HG02798 (cell line): ENCODE measurements around the gene PGC.

Experiments
- ATAC-seq: cut with Tn5 transposase; IDR thresholded peaks from one replicate; pipeline ENCODE4 v1.9.1; 2021; ENCODE audit warnings: mild to moderate bottlenecking; ENCODE audit not compliant: unreplicated experiment, poor library complexity

PGC gene

DNA sequence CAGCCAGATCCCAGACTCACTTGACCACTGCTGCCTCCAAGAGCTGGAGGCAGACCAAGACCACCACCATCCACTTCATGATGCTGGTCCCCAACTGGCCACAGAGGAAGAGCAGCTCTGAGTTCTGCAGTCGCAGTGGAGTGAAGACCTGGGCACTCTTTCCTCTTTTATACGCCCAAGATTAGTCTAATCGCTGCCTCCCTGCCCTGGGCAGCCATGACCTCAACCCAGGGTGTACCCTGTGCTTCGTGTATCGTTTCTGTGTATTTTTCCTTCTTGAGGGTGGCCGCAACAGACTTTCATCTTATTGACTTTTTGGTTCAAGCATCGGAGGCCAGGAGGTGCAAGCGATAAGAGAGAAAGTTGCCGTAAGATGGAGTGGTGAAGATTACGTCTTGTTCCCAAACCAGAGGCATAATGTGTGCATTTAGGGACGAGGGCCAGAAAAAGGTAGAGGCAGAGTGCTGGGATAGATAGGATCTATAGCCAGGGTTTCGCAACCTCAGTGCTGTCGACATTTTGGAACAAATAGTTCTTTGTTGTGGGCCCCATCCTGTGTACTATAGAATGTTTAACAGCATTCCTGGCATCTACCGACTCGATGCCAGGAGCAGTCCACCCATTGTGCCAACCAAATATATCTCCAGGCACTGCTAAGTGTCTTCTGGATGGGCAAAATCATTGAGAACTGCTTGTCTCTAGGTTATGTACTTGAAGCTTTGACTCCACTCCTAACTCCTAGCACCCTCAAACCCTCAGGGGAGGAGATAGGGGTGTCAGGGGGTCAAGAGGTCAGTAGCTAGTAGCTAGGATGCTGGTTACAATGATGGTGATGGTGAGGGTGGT lies at the start of gene PGC:
Gene PGC (minus strand): TSS at position 142 of the 846 bp plus-strand sequence. CDS start 63 bp downstream, at position 79.
- ATAC-seq = no peak

DNA sequence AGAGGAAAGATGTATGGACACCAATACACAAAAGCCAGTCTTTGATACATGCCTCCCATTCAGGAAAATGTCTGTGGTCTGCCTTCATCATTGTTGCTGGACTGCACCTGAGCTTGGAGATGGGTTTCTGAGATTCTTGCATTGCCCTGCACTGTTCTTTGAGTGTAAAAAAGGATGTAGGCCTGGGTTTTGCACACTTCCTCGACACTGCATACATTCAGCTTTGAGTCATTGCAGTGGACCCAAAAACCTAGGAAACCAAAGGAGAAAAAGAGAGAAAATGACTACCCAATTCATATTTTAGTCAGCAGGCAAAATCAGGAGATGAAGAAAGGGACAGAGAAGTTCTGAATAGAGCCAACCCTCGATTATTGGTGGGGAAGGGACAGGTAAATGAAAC lies 49.3 kb upstream of the PGC start:
- ATAC-seq = no peak

DNA sequence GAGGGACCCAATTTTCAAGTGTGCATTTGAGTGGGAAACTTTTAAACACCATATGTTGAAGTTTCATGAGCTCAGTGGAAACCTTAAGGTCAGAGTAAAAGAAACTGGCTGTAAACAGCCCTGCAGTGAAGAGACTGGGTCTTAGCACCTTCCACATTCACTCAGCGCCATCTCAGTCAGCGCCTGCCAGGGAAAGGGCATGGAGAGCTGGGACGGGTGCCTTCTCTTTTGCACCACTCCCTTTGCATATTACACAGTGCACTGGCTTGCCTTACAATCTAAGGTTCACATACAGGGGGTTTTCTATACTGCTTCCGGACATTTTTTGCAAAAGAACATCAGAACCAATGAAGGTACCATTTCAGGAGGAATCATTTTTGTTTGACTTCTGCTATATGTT lies 44.8 kb upstream of the PGC start:
- no peak for ATAC-seq

DNA sequence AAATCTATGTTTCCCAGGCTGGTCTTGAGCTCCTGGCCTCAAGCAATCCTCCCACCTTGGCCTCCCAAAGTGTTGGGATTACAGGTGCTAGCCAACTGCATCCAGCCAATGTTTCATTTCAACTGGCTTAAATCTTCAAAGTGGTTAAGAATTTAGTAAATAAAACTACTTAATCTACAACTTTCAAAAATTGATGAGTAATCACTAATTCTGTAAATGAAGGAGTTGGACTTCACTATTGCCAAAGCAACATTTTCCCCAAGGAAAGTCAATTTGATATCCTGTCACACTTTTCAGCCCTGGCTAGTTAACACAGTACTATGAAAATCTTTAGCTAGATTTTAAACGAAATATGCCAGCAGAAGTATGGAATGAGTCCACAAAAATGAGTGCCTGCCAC lies 44.1 kb upstream of the PGC start:
- no peak for ATAC-seq

DNA sequence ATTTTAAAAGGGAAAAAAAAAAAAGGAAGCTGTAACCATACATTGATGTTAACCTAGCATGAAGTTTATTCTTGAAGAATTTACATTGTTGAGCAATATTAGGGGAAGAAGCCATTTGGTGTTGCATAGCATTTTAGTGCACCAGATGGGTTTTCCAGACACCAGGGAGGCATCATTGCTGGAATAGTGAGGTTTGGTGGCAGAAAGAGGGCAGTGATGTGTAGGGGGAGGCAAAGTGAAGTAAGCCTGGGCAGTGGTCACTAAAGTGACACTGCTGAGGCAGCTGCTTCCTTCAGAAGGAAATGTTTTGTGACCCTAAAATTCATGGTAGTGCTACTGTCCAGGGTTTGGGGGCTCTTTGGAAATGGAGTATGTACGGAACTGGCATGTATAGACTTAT lies 42.8 kb upstream of the PGC start:
- no peak for ATAC-seq

DNA sequence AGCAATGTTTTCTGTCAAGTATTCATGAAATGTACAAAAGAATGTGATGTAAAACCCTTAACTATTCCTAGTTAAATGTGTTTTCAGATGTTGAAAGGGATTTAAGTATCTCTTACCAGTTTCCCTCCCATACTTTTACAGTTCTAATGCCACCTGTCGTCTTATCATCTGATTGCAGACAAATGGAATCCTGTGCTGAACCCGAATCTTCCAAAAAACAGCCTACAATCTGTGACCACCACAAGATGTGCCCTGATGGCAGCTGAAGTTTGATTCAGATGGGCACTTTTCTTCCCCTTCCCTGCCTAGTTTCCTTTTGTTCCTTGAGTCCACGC lies 42.2 kb upstream of the PGC start:
- no peak for ATAC-seq

DNA sequence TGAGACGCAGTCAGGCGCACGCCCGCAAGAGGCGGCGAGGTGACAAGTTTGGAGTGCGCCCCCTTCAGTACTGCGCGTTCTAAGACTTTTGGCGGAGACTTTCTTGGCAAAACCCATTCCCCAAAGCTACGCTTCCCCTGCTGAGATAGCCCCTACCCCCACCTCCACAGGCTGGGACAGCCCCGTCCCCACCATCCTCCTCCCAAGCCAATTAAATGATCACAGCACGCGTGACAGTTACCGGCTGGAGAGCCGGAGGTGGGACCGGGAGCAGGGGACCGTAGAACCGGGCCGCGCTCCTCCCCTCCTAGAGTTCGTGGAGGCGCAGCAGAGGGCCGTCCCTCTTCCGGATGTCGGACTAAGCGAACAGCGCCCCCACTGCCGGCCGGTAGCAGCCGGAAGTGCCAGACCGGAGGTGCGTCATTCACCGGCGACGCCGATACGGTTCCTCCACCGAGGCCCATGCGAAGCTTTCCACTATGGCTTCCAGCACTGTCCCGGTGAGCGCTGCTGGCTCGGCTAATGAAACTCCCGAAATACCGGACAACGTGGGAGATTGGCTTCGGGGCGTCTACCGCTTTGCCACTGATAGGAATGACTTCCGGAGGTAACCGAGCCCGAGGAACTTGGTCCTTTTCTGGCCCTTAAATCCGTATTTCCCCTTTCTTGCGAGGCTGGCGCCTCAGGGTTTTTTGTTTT lies 40.2 kb upstream of the PGC start, which contains the start of gene TOMM6:
Gene TOMM6 (plus strand): TSS at position 476 of the 699 bp plus-strand sequence. CDS start 4 bp downstream, at position 480.
- peak; percentile 86 for ATAC-seq

DNA sequence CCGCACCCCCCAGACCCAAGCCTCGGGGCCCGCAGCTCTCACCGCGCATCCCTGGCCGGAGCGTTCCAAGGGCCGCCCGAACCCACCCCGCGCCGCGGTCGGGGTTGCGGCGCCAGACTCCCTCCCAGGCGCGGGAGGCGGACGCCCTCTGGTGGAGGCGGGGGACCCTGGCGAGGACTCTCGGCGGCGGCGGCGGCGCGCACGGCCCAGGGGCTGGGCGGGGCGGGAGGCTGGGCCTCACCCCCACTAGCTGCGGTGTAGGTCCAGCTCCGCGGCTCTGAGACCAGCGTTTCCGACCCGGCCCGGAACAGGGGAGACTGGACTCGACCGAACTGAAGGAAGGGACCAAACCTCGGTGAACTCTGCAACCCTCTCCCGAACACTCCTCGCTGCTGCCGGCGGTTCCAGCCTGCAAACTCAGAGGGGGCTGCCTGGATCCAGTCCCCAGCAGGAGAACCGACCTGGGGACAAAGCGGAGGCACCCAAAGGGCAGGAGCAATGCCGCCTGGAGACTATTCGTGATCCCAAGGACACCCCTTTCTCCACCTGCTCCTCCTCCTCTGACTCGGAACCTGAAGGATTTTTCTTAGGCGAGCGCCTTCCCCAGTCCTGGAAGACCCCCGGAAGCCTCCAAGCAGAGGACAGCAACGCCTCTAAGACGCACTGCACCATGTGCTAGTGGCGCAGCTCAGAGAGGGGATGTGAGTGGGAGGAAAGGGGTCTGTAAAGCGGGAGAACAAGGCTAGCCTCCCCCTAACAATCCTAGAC lies 39.4 kb upstream of the PGC start:
- peak; percentile 72 for ATAC-seq

DNA sequence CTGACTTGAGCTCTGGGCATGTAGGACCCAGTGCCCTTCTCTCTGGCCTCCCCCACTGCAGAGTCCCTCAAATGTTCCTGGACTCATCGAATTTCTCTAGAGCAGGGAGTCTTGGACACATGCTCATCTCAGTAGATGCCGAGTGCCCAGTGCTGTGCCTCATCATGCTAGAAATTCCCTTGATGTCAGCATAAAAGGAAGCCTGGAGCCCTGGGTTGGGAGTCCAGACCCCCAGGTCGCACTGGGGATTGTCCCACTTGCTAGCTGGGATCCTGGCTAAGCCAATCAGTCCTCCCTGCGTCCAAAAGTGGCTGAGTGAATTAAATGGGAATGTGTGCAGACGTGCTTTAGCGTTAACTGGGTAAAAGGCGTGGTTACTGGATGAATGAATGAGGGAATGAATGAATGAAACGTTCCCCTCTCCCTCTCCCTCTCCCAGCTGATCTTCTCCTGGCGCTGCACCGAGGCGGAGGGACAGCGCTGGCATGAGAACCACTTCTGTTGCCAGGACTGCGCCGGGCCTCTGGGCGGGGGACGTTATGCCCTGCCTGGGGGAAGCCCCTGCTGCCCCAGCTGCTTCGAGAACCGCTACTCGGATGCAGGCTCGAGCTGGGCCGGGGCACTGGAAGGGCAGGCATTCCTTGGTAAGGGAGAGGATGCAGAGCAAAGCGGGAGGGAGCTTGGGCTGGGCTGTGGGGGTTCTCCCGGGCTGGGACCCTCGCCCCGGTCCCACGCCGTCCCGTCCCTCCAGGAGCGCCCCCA lies 38.7 kb upstream of the PGC start:
- no peak for ATAC-seq

DNA sequence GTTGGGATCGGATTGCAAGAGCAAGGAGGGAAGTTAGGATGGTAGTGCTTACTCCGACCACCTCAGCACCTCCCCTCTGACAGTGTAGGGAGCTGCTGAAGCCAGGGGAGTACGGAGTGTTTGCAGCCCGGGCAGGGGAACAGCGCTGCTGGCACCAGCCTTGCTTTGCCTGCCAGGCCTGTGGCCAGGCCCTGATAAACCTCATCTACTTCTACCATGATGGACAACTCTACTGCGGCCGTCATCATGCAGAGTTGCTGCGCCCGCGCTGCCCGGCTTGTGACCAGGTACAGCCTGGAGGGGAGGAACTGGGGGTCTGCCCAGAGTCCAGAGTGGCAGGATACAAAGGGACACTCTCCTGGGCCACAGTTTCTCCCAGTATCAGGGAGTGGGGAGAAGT lies 38.1 kb upstream of the PGC start:
- no peak for ATAC-seq

DNA sequence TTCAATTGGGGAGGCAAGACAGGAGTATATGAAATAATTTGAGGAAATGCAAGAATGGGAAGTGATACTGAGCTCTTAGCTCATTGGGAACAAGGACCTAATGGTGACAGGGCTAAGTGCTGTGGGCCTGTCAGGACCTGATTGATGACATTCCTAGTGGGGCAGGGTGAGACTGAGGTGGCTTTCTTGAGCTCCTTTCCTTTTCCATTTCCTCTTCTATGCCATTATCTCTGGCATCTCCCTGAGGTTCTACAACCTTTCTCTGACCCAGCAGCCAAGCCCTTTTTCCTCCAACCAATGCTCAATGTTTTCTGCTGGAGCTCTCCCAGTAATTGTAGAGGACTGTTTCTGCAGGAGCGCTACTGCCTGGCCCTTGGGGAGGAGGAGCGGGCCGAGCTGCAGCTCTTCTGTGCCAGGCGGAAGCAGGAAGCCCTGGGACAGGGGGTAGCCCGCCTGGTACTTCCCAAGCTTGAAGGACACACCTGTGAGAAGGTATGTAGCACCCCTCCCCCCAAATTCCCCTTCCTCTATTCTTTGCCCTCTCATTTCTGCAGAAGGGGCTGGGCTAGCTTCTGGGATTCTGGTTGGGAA lies 37.5 kb upstream of the PGC start:
- ATAC-seq = no peak

DNA sequence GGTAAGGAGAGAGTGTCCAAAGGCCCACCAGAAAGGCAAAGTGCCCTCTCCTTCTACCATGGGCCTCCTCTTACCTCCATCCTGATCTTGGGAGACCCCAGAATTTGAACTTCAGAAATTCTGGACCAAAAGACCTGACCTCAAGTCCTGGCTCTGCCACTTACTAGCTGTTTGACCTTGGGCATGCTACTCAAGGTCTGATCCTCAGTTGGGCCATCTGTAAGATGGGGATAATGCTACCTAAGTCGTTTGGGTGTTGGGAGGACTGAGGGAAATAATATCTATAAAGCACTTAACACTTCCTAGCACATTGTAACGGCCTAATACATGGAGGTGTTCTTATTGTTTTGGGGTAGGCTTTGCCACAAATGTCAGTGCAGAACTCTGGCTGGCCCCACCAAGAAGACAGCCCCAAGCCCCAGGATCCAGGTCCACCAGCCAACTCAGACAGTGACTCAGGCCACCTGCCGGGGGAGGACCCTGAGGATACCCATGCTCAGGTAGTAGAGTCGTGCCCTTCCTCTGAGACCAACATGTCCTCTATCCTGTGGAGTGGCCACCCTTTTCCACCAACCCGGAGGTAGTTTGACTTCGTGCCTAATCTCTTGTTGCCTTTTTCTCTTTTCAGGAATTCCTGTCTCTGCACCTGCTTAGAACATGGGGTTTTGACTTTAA lies 36.0 kb upstream of the PGC start:
- no peak for ATAC-seq

DNA sequence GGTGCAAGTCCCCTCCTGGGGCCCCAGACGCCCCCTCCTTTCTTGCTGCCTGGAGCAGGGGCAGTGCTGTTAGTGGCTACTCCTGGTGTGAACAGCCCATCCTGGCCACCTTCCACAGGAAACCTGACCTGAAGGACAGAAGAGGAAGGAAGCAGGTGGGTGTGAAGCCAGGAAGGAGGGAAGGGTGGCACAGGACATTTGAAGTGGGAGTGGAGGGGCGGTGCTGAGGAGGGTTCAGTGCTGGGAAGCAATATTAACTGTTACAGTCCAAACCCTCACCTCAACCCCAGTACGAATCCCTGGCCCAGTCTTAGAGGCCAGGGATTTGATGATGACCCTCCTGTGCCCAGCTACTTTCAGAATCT lies 34.2 kb upstream of the PGC start:
- ATAC-seq = no peak

DNA sequence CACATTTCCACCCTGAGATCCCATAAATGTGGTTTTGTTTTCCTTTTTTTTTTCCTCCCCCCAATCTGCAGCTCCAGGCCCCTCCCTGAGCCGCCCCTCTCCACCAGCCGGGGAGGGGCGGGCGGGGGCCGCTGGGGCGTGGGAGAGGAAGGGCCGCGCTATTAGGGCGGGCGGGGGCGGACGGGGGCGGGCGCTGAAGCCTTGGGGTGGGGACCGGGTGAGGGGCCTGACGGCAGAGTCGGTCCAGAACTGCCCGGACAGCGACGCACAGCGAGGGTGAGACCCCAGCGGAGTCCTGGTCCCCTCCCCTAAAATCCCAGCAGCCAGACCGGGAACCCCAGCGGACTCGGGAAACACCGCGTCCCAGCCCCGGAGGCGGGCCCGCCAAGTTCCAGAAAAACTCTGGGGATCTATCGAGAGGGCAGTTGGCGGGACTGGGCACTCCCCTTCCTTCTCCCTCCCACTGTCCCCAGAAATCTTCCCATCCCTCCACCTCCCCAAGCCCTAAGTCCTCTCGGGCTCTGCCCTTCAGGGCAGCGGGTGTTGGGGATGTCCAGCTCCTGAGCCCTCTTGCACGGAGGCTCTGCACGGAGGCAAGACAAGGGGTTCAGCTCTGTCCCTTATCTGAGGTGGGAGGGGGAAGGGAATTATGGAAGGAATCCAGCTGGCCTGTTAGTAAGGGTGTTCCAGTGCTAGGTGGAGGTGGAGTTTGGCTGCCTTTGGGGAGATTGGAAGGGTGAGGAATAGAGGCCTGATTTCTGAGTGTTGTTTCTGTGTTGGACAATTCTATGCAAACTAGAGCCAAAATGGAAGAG lies 33.6 kb upstream of the PGC start, which contains the start of gene PRICKLE4:
Gene PRICKLE4 (plus strand): TSS at position 232 of the 815 bp plus-strand sequence. CDS start 2,692 bp downstream, outside the sequence.
- no peak for ATAC-seq

DNA sequence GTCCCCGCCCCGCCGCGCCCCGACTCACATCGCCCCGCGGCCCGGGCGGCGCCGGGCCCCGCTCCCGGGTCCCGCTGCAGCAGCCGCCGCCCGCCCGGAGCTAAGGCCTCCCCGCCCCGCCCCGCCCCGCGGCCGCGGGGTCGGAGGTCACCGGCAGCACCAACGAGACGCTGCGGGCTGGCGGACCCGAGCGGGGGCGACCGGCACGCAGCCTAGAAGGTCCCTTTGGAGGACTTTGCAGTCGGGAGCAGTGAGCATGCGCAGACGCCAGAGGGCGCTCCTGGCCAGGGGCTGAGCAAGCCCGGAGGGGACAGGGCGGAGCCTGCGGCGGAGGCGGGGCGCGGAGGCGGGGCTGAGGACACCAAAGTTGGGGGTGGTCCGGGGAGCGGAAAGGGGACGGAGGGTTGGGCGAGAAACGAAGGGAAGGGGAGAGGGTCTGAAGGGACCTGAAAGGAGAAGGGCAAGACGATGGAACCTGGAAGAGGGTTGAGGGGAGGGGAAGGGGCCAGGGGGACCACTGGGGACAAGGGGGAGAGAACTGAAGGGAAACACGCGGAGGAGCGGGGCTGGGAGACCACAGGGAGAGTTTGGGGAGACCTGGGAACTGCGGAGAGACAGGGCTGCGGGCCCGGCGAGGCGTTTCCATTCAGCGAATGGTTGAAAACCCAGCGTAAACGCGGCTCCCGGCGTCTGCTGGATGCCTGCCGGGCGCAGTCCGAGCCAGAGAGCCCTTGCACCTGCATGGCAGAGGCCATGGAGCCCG lies 32.8 kb upstream of the PGC start, which contains the start of gene FRS3:
Gene FRS3 (minus strand): TSS at position 113 of the 763 bp plus-strand sequence. CDS start 2,913 bp downstream, outside the sequence.
- ATAC-seq = peak; percentile 97

DNA sequence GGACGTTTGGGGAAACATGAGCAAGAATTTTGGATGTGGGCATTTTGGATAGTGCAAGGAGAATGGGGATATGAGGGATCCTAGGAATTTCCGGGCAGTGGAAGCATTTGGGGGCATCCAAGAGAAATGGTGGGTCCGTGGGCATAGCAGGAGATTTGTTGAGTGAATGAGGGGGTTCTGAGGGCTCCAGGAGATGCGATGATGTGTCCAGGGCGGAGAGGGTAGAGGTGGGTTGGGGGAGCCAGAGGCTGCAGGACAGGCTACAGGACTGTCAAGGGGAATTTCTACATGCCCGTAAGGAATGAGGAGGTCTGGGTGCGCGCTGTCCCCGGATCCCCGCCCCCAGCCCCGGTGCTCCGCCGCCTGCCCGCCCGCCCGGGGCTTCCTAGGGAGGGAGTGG lies 32.1 kb upstream of the PGC start:
- no peak for ATAC-seq

DNA sequence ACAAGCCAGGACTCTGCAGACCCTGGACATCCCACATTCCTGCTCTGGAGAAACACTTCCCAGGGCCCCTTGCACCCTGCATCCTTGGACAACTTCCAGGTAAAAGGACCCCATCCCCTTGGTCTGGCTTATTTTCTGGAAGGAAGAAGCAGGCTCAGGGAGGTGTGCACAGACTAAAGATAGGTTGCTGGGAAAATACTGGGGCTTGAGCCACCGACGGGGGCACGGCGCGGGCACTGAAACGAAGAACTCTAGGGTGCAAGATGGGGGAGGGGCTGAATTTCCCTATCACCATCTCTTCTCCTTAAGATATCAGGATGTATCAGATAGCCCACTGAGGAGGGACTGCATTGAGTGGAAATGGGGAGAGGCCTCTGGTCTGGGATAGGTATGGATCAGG lies 31.7 kb upstream of the PGC start:
- no peak for ATAC-seq
